Left ventricle myocardium inferior (tissue), 1 donor: ENCODE data around the gene TMEM167B. TPM values are rescaled to one million over a fixed set of nuclear protein-coding genes. Genes with fewer than 3 reads are reported as not detected.

Experiments
- DNase-seq: peaks from one replicate; pipeline ENCODE4 v3.0.0-alpha.2; 2020
- H3K27ac ChIP-seq: fragments of 200-600 bp; replicated peaks from 2 replicates; pipeline ENCODE4 v1.8.0; 2021
- H3K27me3 ChIP-seq: fragments of 200-600 bp; 2 replicates; pipeline ENCODE4 v1.8.0; 2021; ENCODE audit warnings: low read depth
- H3K36me3 ChIP-seq: fragments of 200-600 bp; 2 replicates; pipeline ENCODE4 v1.8.0; 2021
- H3K4me1 ChIP-seq: fragments of 200-600 bp; 2 replicates; pipeline ENCODE4 v1.8.0; 2021
- H3K4me3 ChIP-seq: fragments of 200-600 bp; 2 replicates; pipeline ENCODE4 v1.8.0; 2021; ENCODE audit warnings: mild to moderate bottlenecking, moderate library complexity
- H3K9me3 ChIP-seq: fragments of 200-600 bp; replicated peaks from 2 replicates; pipeline ENCODE4 v1.8.0; 2021
- intact Hi-C: fragments of 100-400 bp; cut with micrococcal nuclease; formaldehyde crosslinking; loops from one replicate; pipeline ENCODE4 v1.11.0; 2022
- total RNA-seq: library from RNA; stranded (reverse); fragmentation: NEBNext Ultra II Directional; extraction: Animal tissue kit (Norgen Biotek cat#: 25700); gene quantifications from one replicate; pipeline ENCODE4 v1.2.1, GENCODE V29; 2021
- TF ChIP-seq, protein P1 (sequence below): fragments of 200-600 bp; IDR thresholded peaks from 2 replicates; pipeline ENCODE4 v1.8.0; 2021; ENCODE audit warnings: antibody characterized with exemption, mild to moderate bottlenecking, borderline replicate concordance
- donor health status: DM: no; HTN: yes; CAD: no; lungs with severe emphysema.

Gene TMEM167B
- total RNA-seq, 1 donor from 2014 or later = 30.3 TPM

DNA sequence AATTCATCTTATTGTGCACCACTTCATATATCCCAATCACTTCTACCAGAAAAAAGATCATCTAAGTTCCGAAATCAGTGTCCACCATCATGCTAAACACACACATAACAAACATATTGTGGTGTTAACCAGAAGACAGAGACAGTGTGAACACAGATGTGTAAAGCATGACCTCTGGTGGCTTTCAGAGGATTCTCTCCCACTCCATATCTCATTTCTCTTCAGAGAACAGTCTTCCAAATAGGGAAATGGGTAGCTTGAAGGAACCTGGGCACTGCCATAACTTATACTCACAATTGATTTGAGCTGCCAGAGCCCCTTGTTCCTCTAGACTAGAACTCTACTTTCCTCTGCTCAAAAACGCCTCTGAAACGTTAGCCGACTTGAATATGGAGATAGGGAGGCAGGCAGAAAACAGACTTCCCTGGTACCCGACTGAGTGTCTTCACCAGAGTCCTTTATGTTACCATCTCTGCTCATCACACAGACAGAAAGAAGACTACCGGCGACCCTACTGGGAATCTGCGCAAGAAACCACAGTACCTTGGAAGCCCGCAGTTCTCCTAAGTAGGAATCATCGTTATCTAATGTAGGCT is 21.6 kb downstream of the TMEM167B start:
- H3K4me1 ChIP-seq = peaks cover 25% of the 10 kb centered on the region
- intact Hi-C loops = no loop called here
- no peaks in the 10 kb centered on the region for H3K36me3 ChIP-seq
- DNase-seq = no peak
- TF ChIP-seq, protein P1, sequence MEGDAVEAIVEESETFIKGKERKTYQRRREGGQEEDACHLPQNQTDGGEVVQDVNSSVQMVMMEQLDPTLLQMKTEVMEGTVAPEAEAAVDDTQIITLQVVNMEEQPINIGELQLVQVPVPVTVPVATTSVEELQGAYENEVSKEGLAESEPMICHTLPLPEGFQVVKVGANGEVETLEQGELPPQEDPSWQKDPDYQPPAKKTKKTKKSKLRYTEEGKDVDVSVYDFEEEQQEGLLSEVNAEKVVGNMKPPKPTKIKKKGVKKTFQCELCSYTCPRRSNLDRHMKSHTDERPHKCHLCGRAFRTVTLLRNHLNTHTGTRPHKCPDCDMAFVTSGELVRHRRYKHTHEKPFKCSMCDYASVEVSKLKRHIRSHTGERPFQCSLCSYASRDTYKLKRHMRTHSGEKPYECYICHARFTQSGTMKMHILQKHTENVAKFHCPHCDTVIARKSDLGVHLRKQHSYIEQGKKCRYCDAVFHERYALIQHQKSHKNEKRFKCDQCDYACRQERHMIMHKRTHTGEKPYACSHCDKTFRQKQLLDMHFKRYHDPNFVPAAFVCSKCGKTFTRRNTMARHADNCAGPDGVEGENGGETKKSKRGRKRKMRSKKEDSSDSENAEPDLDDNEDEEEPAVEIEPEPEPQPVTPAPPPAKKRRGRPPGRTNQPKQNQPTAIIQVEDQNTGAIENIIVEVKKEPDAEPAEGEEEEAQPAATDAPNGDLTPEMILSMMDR = no peak
- H3K9me3 ChIP-seq = no peaks in the 10 kb centered on the region
- H3K27ac ChIP-seq = peak overlapping the region; percentile 20
- H3K4me3 ChIP-seq = peak overlapping the region; percentile 62
- H3K27me3 ChIP-seq = peaks cover 40% of the 10 kb centered on the region

DNA sequence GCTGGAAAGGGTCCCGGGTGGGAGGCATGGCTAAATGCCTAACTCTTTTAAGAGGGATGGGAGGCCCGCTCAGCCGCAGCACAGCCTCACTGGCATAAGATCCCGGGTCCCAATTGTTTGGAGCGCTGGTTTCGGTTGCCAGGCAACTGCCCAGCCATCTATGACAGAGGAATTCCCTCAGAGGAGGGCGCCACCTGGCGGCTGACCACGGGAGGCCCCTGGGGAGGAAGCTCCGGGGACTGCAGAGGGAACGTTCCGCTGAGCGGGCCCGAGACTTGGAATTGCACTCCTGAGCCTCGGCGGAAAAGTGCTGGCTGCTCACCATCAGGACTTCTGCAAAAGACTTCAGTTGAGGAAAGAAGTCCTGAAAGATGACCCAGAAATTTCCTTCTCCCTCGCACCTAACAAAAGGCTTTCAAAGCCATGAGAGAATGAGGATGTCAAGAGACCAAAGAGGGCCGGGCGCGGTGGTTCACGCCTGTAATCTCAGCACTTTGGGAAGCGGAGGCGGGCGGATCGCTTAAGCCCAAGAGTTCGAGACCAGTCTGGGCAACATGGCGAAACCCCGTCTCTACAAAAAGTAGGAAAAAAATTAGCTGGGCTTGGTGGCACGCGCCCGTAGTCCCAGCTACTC is 22.2 kb downstream of the TMEM167B start:
- TF ChIP-seq, protein P1 = peak; percentile 98
- Histone ChIP-seq H3K27ac (peak overlapping the region; percentile 20), H3K36me3 (no peaks in the 10 kb centered on the region), H3K27me3 (peaks cover 42% of the 10 kb centered on the region), H3K9me3 (no peaks in the 10 kb centered on the region), H3K4me1 (peaks cover 25% of the 10 kb centered on the region), H3K4me3 (peak overlapping the region; percentile 62)
- DNase-seq = peak; percentile 93
- intact Hi-C loops = no loop called here

DNA sequence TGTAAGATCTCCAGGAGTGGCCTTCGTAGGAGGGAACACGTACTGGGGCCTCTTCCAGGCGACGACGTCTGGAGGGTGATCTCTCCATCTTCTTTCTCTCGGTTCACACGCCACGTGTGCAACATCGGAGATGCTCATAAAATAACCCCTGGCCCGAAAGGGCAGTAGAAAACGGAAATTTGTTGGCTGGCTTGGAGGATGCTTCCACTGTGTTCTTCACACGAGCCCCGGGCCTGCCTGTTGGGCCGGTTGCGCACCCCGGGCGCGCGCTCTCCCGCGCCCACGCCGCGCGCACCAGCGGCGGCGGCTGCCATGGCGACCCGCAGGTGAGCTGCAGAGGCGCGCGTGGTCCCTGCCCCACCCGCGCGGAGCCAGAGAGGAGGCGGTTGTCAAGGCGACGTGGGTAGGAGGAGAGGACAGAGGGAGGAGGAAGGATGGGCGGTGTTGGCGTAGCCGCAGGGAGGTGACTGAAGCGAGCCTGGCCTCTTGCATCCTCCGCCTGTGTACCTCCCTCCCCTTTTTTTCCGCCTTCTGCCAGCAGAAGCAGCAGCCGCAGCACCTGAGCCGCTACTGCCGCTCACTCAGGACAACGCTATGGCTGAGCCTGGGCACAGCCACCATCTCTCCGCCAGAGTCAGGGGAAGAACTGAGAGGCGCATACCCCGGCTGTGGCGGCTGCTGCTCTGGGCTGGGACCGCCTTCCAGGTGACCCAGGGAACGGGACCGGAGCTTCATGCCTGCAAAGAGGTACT is 23.2 kb downstream of the TMEM167B start, which contains the start of gene ELAPOR1:
ELAPOR1 (plus strand) TSS at position 526 of the 752 bp plus-strand sequence; CDS start at position 595, 69 bp downstream.
- peak within 1 kb of the TSS; percentile 62 for H3K4me3 ChIP-seq
- peaks cover 25% of the 10 kb centered on the region for H3K4me1 ChIP-seq
- DNase-seq = peak; percentile 33
- H3K9me3 ChIP-seq = no peaks in the 10 kb centered on the region
- TF ChIP-seq, protein P1 = no peak
- intact Hi-C loops = no loop called here
- peaks cover 46% of the 10 kb centered on the region for H3K27me3 ChIP-seq
- H3K27ac ChIP-seq = no peak within 1 kb of the TSS
- H3K36me3 ChIP-seq = no peaks in the 10 kb centered on the region

DNA sequence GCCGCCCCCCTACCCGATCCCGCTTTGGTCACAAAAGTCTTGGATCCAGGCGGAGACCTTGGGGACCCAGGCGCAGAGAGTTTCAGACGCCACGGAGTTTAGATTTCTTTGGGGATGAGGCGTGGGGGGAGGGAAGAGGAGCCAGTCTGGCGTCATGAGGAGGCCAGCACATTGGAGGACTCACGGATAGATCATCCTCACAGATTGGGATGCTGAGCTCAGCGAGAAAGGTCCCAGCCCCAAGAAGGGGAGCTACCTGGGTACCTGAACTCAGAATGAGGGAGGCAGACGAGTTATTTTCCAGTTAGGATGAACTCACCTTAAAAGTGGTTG is 23.7 kb downstream of the TMEM167B start:
- TF ChIP-seq, protein P1 = no peak
- Histone ChIP-seq H3K36me3 (no peaks in the 10 kb centered on the region), H3K27me3 (peaks cover 46% of the 10 kb centered on the region), H3K27ac (no peak overlapping the region), H3K4me1 (peaks cover 25% of the 10 kb centered on the region), H3K9me3 (no peaks in the 10 kb centered on the region), H3K4me3 (peak overlapping the region; percentile 62)
- DNase-seq = no peak
- intact Hi-C loops = no loop called here

DNA sequence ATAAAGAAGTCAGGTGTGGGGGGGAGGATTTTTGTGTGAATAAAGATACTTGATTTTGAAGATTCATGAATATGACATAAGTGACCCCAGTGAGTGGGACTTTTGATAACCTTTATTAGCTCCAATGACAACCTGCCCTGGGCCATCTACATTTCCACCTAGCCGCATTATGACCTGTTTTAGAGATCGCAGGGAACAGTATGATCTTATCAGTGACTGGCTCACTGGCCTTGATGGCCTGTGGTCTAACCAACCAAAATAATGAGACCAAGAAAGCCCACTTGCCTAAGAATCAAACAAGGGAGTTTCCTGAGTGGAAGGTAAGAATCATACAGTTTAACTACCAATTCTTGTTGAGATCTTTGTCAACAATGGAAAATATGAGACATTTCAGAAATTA is 25.1 kb downstream of the TMEM167B start:
- TF ChIP-seq, protein P1 = no peak
- no peak for DNase-seq
- Histone ChIP-seq H3K4me3 (no peak overlapping the region), H3K4me1 (peaks cover 25% of the 10 kb centered on the region), H3K27ac (no peak overlapping the region), H3K36me3 (no peaks in the 10 kb centered on the region), H3K9me3 (no peaks in the 10 kb centered on the region), H3K27me3 (peaks cover 46% of the 10 kb centered on the region)
- intact Hi-C loops = no loop called here
